Mesothelial cell of epicardium (in vitro differentiated cells): ENCODE measurements around the gene GFOD1. TPM values are rescaled to one million over a fixed set of nuclear protein-coding genes. Genes with fewer than 3 reads are reported as not detected.
"Not testable (repeated sequence)": the region's sequence is repeated elsewhere in the genome, so short reads cannot be mapped to it uniquely, and the experiment has no call there.

ENCODE experiments used
- DNase-seq, 2 experiments: peaks; one replicate each; pipeline ENCODE4 v3.0.0; 2021; ENCODE audit warnings: low spot score in 2 of 2; ENCODE audit not compliant: unreplicated experiment in 2 of 2
- H3K27ac Mint-ChIP-seq: 2 replicates; pipeline ENCODE4 v1.8.0; 2021; ENCODE audit warnings: mixed read lengths
- H3K27me3 Mint-ChIP-seq: 2 replicates; pipeline ENCODE4 v1.8.0; 2021; ENCODE audit warnings: low read depth, mixed read lengths
- H3K36me3 Mint-ChIP-seq: 2 replicates; pipeline ENCODE4 v1.8.0; 2021; ENCODE audit warnings: mixed read lengths
- H3K4me1 Mint-ChIP-seq: 2 replicates; pipeline ENCODE4 v1.8.0; 2021; ENCODE audit warnings: mixed read lengths
- H3K4me3 Mint-ChIP-seq: 2 replicates; pipeline ENCODE4 v1.8.0; 2021; ENCODE audit warnings: mild to moderate bottlenecking, moderate library complexity, mixed read lengths
- H3K9me3 Mint-ChIP-seq: 2 replicates; pipeline ENCODE4 v1.8.0; 2021; ENCODE audit warnings: mixed read lengths
- CTCF ChIP-seq: fragments of 200-600 bp; sonication (generic); IDR thresholded peaks from one replicate; pipeline ENCODE4 v1.5.0; 2021; ENCODE audit warnings: antibody characterized with exemption; ENCODE audit not compliant: unreplicated experiment
- total RNA-seq: library from RNA; stranded (reverse); gene quantifications from 3 replicates; pipeline ENCODE4 v1.2.1, GENCODE V29; 2021

Gene GFOD1
- total RNA-seq, 1 donor from 2014 or later = 4.8 TPM

- no peaks in the 10 kb centered on the region for H3K36me3 Mint-ChIP-seq
- H3K4me3 Mint-ChIP-seq = no peak overlapping the region
- H3K27me3 Mint-ChIP-seq = no peaks in the 10 kb centered on the region
- H3K4me1 Mint-ChIP-seq = peaks cover 18% of the 10 kb centered on the region
- no peak overlapping the region for H3K27ac Mint-ChIP-seq
- peaks cover 19% of the 10 kb centered on the region for H3K9me3 Mint-ChIP-seq
- no peak for DNase-seq
- no peak for TF ChIP-seq CTCF
These were observed 94.9 kb downstream of the GFOD1 start for GRCh38 chr6:13392462-13392861.

DNA sequence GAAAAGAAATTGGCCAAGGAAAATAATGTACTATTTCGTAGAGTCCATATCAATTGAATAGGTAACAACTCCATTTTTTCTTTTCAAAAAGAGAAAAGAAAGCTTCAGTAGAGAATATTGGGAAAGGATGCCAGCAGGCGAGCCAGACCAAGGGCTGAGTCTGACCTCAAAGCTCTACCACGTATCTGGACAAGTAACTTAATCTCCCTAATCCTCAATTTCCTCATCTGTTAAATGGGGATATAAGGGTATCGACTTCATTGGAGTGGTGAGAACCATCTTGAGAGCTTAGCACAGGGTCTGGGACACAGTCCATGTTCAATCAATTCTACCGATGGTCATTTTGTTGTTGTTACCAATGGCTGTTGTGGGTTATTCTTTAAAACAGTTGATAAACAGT lies 95.9 kb downstream of the GFOD1 start:
- no peak for TF ChIP-seq CTCF
- no peak overlapping the region for H3K4me3 Mint-ChIP-seq
- H3K36me3 Mint-ChIP-seq = no peaks in the 10 kb centered on the region
- peaks cover 19% of the 10 kb centered on the region for H3K9me3 Mint-ChIP-seq
- no peak for DNase-seq
- H3K27ac Mint-ChIP-seq = no peak overlapping the region
- H3K4me1 Mint-ChIP-seq = peaks cover 16% of the 10 kb centered on the region
- H3K27me3 Mint-ChIP-seq = no peaks in the 10 kb centered on the region

DNA sequence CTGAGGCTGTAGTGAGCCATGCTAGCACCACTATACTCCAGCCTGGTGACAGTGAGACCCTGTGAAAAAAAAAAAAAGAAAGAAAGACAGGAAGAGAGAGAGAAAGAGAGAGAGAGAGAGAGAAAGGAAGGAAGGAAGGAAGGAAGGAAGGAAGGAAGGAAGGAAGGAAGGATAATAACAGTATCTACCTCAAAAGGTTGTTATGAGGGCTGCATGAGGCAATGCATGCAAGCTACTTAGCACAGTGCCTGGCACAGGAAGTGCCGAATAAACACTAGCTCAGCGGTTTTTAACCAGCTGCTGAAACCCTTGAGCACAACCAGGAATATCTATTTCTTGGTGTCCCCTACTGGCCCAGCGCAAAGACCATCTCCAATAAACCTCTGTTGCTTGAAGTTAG lies 96.7 kb downstream of the GFOD1 start:
- Mint-ChIP-seq H3K27me3 (no peaks in the 10 kb centered on the region), H3K4me1 (peaks cover 9% of the 10 kb centered on the region), H3K9me3 (peaks cover 19% of the 10 kb centered on the region), H3K27ac (no peak overlapping the region), H3K36me3 (no peaks in the 10 kb centered on the region), H3K4me3 (no peak overlapping the region)
- DNase-seq = no peak
- TF ChIP-seq CTCF = no peak

- H3K4me3 Mint-ChIP-seq, H3K27ac Mint-ChIP-seq, DNase-seq, H3K27me3 Mint-ChIP-seq, H3K36me3 Mint-ChIP-seq, H3K4me1 Mint-ChIP-seq: not testable (repeated sequence)
- peaks cover 19% of the 10 kb centered on the region for H3K9me3 Mint-ChIP-seq
These were observed 98.2 kb downstream of the GFOD1 start for GRCh38 chr6:13389237-13389636.

DNA sequence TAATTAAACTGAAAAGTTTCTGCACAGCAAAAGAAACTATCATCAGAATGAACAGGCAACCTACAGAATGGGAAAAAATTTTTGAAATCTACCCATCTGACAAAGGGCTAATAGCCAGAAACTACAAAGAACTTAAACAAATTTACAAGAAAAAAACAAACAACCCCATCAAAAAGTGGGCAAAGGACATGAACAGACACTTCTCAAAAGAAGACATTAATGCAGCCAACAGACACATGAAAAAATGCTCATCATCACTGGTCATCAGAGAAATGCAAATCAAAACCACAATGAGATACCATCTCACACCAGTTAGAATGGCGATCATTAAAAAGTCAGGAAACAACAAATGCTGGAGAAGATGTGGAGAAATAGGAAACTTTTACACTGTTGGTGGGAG lies 98.6 kb downstream of the GFOD1 start:
- not testable (repeated sequence) for H3K4me3 Mint-ChIP-seq, H3K36me3 Mint-ChIP-seq, H3K27ac Mint-ChIP-seq, H3K4me1 Mint-ChIP-seq, H3K27me3 Mint-ChIP-seq, DNase-seq
- H3K9me3 Mint-ChIP-seq = peaks cover 19% of the 10 kb centered on the region

DNA sequence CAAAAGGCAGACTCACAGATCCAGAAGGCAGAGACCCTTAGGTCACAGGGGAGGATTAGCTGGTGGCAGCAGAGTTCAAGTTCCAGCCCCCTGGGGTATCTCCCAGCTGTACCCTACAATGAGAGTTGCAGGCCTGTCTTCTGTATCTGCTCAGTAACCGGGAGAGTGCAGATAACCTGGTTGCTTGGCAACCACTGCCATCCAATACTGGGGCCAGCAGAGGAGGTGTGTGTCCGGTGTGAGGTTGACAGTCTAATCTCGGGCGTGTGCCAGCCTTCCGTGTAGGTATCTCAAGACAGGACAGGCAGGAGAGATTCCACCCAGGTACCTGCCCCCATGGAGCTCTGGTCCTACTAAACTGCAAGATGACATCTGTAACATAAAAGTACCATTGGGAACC lies 102.4 kb downstream of the GFOD1 start:
- Mint-ChIP-seq H3K4me3 (no peak overlapping the region), H3K9me3 (peaks cover 18% of the 10 kb centered on the region), H3K27me3 (no peaks in the 10 kb centered on the region), H3K27ac (no peak overlapping the region), H3K4me1 (peaks cover 11% of the 10 kb centered on the region), H3K36me3 (no peaks in the 10 kb centered on the region)
- no peak for DNase-seq
- TF ChIP-seq CTCF = no peak

DNA sequence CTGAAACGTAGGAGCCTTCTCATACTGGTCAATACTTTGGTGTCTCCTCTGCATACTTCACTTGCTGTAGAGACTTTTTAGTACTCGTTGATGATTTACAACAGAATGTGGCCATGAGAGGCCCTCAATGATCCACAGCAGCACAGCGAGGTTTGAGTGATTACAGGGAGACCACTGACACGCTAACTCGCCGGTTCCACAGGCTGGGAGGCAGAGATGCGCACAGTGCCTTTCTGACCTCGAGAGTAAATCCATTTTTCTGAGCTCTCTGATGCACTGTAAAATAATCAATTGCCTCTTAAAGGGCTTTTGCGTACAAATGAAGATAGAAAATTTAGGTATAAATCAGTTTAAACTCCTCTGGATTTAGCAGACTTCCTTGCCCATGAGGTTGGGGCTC lies 102.9 kb downstream of the GFOD1 start:
- H3K9me3 Mint-ChIP-seq = peaks cover 13% of the 10 kb centered on the region
- TF ChIP-seq CTCF = no peak
- H3K27ac Mint-ChIP-seq = no peak overlapping the region
- no peak overlapping the region for H3K4me3 Mint-ChIP-seq
- no peak for DNase-seq
- H3K4me1 Mint-ChIP-seq = peaks cover 13% of the 10 kb centered on the region
- no peaks in the 10 kb centered on the region for H3K27me3 Mint-ChIP-seq
- no peaks in the 10 kb centered on the region for H3K36me3 Mint-ChIP-seq
